H9 (cell line): ENCODE data around the gene CCDC92B. TPM values are rescaled to one million over a fixed set of nuclear protein-coding genes. Genes with fewer than 3 reads are reported as not detected.
"Not testable (repeated sequence)": the region's sequence is repeated elsewhere in the genome, so short reads cannot be mapped to it uniquely, and the experiment has no call there.

Experiments used
- DNase-seq: peaks from one replicate; pipeline ENCODE4 v3.0.0-alpha.2; 2017
- H2AFZ ChIP-seq: one replicate; pipeline ENCODE4 v1.6.1; 2013; ENCODE audit warnings: mild to moderate bottlenecking, low read length, control low read depth, moderate library complexity
- H2AK5ac ChIP-seq: 2 replicates; pipeline ENCODE4 v1.6.1; 2013; ENCODE audit warnings: low read length, control low read depth, mixed read lengths; ENCODE audit not compliant: insufficient read length
- H2BK120ac ChIP-seq: one replicate; pipeline ENCODE4 v1.6.1; 2013; ENCODE audit warnings: low read depth, mild to moderate bottlenecking, low read length, control low read depth, inconsistent platforms; ENCODE audit not compliant: poor library complexity, severe bottlenecking
- H2BK12ac ChIP-seq: 2 replicates; pipeline ENCODE4 v1.6.1; 2013; ENCODE audit warnings: low read length, control low read depth, mixed read lengths, low read depth; ENCODE audit not compliant: insufficient read length
- H2BK15ac ChIP-seq: 2 replicates; pipeline ENCODE4 v1.6.1; 2013; ENCODE audit warnings: low read depth, low read length, control low read depth
- H2BK20ac ChIP-seq: one replicate; pipeline ENCODE4 v1.6.1; 2013; ENCODE audit warnings: low read depth, mild to moderate bottlenecking, low read length, control low read depth, inconsistent platforms; ENCODE audit not compliant: poor library complexity, severe bottlenecking
- H2BK5ac ChIP-seq: 2 replicates; pipeline ENCODE4 v1.6.1; 2013; ENCODE audit warnings: low read length, control low read depth, mixed read lengths; ENCODE audit not compliant: insufficient read length
- H3K14ac ChIP-seq: 2 replicates; pipeline ENCODE4 v1.6.1; 2013; ENCODE audit warnings: low read length, control low read depth; ENCODE audit not compliant: insufficient read depth
- H3K18ac ChIP-seq: 2 replicates; pipeline ENCODE4 v1.6.1; 2013; ENCODE audit warnings: low read depth, mild to moderate bottlenecking, mixed read lengths, low read length, control low read depth; ENCODE audit not compliant: insufficient read length
- H3K23ac ChIP-seq: 2 replicates; pipeline ENCODE4 v1.6.1; 2013; ENCODE audit warnings: low read length, control low read depth, mixed read lengths, low read depth; ENCODE audit not compliant: insufficient read length
- H3K23me2 ChIP-seq: 2 replicates; pipeline ENCODE4 v1.6.1; 2013; ENCODE audit warnings: low read depth, mild to moderate bottlenecking, mixed read lengths, low read length, control low read depth; ENCODE audit not compliant: insufficient read length, poor library complexity, severe bottlenecking
- H3K27ac ChIP-seq: 2 replicates; pipeline ENCODE4 v1.5.1; 2013; ENCODE audit warnings: low read length, control low read depth, mixed read lengths, low read depth; ENCODE audit not compliant: insufficient read length
- H3K27me3 ChIP-seq: 2 replicates; pipeline ENCODE4 v1.6.1; 2013; ENCODE audit warnings: low read length, control low read depth, inconsistent platforms; ENCODE audit not compliant: insufficient read depth
- H3K4ac ChIP-seq: 2 replicates; pipeline ENCODE4 v1.6.1; 2013; ENCODE audit warnings: low read depth, mild to moderate bottlenecking, control low read depth, inconsistent platforms, low read length, moderate library complexity
- H3K4me1 ChIP-seq: 2 replicates; pipeline ENCODE4 v1.6.1; 2013; ENCODE audit warnings: low read length, control low read depth, inconsistent platforms; ENCODE audit not compliant: insufficient read depth
- H3K4me2 ChIP-seq: 2 replicates; pipeline ENCODE4 v1.6.1; 2013; ENCODE audit warnings: low read length, control low read depth, mixed read lengths; ENCODE audit not compliant: insufficient read length, insufficient read depth
- H3K56ac ChIP-seq: 2 replicates; pipeline ENCODE4 v1.6.1; 2013; ENCODE audit warnings: low read depth, mild to moderate bottlenecking, mixed read lengths, low read length, control low read depth; ENCODE audit not compliant: insufficient read length
- H3K79me1 ChIP-seq: 2 replicates; pipeline ENCODE4 v1.6.1; 2013; ENCODE audit warnings: low read depth, mild to moderate bottlenecking, moderate library complexity, low read length, control low read depth, inconsistent platforms; ENCODE audit not compliant: insufficient read depth, poor library complexity, severe bottlenecking
- H3K79me2 ChIP-seq: 2 replicates; pipeline ENCODE4 v1.6.1; 2013; ENCODE audit warnings: low read length, control low read depth, inconsistent platforms; ENCODE audit not compliant: insufficient read depth
- H3K9ac ChIP-seq: 2 replicates; pipeline ENCODE4 v1.6.1; 2013; ENCODE audit warnings: low read length, control low read depth, mixed read lengths; ENCODE audit not compliant: insufficient read length; ENCODE audit errors: extremely low read depth
- H3K9me3 ChIP-seq: one replicate; pipeline ENCODE4 v1.6.1; 2013; ENCODE audit warnings: low read depth, low read length, inconsistent platforms; ENCODE audit not compliant: control insufficient read depth
- H3T11ph ChIP-seq: one replicate; pipeline ENCODE4 v1.6.1; 2013; ENCODE audit warnings: mild to moderate bottlenecking, low read length, control low read depth, inconsistent platforms
- H4K20me1 ChIP-seq: one replicate; pipeline ENCODE4 v1.6.1; 2013; ENCODE audit not compliant: control insufficient read depth, insufficient read length, insufficient read depth
- H4K5ac ChIP-seq: 2 replicates; pipeline ENCODE4 v1.6.1; 2013; ENCODE audit warnings: low read depth, mild to moderate bottlenecking, mixed read lengths, low read length, control low read depth; ENCODE audit not compliant: insufficient read length
- H4K8ac ChIP-seq: replicated peaks from 2 replicates; pipeline ENCODE4 v1.6.1; 2013; ENCODE audit warnings: low read length, control low read depth, mixed read lengths, low read depth; ENCODE audit not compliant: insufficient read length
- H4K91ac ChIP-seq: 2 replicates; pipeline ENCODE4 v1.6.1; 2013; ENCODE audit warnings: low read depth, mild to moderate bottlenecking, moderate library complexity, mixed read lengths, low read length, control low read depth; ENCODE audit not compliant: insufficient read length
- H3K27ac Mint-ChIP-seq, 3 experiments: 2 replicates in 2 of 3; 3 replicates in 1 of 3; pipeline ENCODE4 v1.8.0; 2020 to 2021; ENCODE audit warnings: mixed read lengths in 3 of 3, mild to moderate bottlenecking in 1 of 3, moderate library complexity in 1 of 3
- H3K27me3 Mint-ChIP-seq: 2 replicates; pipeline ENCODE4 v1.8.0; 2021; ENCODE audit warnings: low read depth, mild to moderate bottlenecking, moderate library complexity, mixed read lengths
- H3K36me3 Mint-ChIP-seq, 3 experiments: 2 replicates in 2 of 3; 3 replicates in 1 of 3; pipeline ENCODE4 v1.8.0; 2020 to 2021; ENCODE audit warnings: low read depth in 3 of 3, mixed read lengths in 3 of 3; ENCODE audit not compliant: insufficient read depth in 1 of 3
- H3K4me1 Mint-ChIP-seq, 2 experiments: 2 replicates each; pipeline ENCODE4 v1.8.0; 2020; ENCODE audit warnings: mixed read lengths in 2 of 2
- H3K4me3 Mint-ChIP-seq, 2 experiments: 2 replicates in 1 of 2; 3 replicates in 1 of 2; pipeline ENCODE4 v1.8.0; 2020 to 2021; ENCODE audit warnings: mild to moderate bottlenecking in 2 of 2, mixed read lengths in 2 of 2, moderate library complexity in 1 of 2
- H3K9me3 Mint-ChIP-seq, 2 experiments: 2 replicates in 1 of 2; 3 replicates in 1 of 2; pipeline ENCODE4 v1.8.0; 2020; ENCODE audit warnings: mild to moderate bottlenecking in 2 of 2, mixed read lengths in 2 of 2, moderate library complexity in 1 of 2
- WGBS: extraction: QIAGEN DNeasy Blood & Tissue Kit; methylation state at CpG from one replicate; pipeline ENCODE4 v1.1.7; 2013; ENCODE audit warnings: missing lambda C conversion rate, low lambda C conversion rate, mixed read lengths; ENCODE audit not compliant: insufficient read length; ENCODE audit errors: extremely low coverage; 5-methylcytosine and 5-hydroxymethylcytosine counted together
- total RNA-seq: library from RNA; stranded (reverse); gene quantifications from 2 replicates; pipeline ENCODE4 v1.2.1, GENCODE V29; 2021
- TF ChIP-seq, protein P1 (sequence below): fragments of 200-600 bp; sonication (generic); conservative IDR thresholded peaks from 3 replicates; pipeline ENCODE4 v1.8.0; 2021; ENCODE audit warnings: antibody characterized with exemption, mild to moderate bottlenecking

The CCDC92B gene
- total RNA-seq, 1 experiment from 2014 or later, result 8.0 TPM

DNA sequence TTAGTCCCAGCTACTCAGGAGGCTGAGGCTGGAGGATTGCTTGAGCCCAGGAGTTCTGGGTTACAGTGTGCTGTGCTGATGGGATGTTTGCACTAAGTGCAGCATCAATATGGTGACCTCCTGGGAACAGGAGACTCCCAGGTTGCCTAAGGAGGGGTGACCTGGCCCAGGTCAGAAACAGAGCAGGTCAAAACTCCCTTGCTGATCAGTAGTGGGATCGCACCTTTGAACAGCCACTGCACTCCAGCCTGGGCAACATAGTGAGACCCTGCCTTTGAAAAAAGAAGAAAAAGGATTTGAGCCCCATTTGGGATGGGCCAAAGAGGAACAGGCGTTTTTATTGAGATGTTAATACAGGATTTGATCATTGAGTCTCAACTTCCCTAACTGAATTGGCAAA lies 68.5 kb downstream of the CCDC92B start:
- Histone ChIP-seq H2BK20ac (no peak overlapping the region), H3K9ac (no peak overlapping the region), H4K5ac (no peak overlapping the region), H3K79me2 (no peaks in the 10 kb centered on the region; the same call in 1 of the 2 replicates), H4K20me1 (no peaks in the 10 kb centered on the region), H3T11ph (no peak overlapping the region), H3K4me1 (no peaks in the 10 kb centered on the region), H3K4me2 (no peak overlapping the region), H3K79me1 (no peaks in the 10 kb centered on the region), H3K23me2 (no peaks in the 10 kb centered on the region), H2BK120ac (no peak overlapping the region), H3K14ac (no peak overlapping the region), H3K27me3 (no peaks in the 10 kb centered on the region), H4K91ac (no peak overlapping the region), H2AK5ac (no peak overlapping the region), H3K9me3 (no peaks in the 10 kb centered on the region), H2BK5ac (no peak overlapping the region), H3K18ac (no peak overlapping the region), H2AFZ (no peak overlapping the region), H3K27ac (no peak overlapping the region), H4K8ac (peak overlapping the region; percentile 67), H2BK15ac (no peak overlapping the region), H2BK12ac (no peak overlapping the region), H3K4ac (no peak overlapping the region), H3K23ac (no peak overlapping the region), H3K56ac (no peak overlapping the region)
- no CpG with 5 or more reads among the region's 2 CpGs for WGBS
- Mint-ChIP-seq H3K9me3 (no peaks in the 10 kb centered on the region), H3K36me3 (peaks cover 24 to 76% (median 60%) of the 10 kb centered on the region in 3 experiments; a peak in 6 of 7 replicates), H3K27ac (no peak overlapping the region), H3K27me3 (no peaks in the 10 kb centered on the region), H3K4me1 (peaks cover 4 to 9% of the 10 kb centered on the region in 2 experiments; a peak in 2 of 4 replicates), H3K4me3 (no peak overlapping the region)
- no peak for DNase-seq
- TF ChIP-seq, protein P1, sequence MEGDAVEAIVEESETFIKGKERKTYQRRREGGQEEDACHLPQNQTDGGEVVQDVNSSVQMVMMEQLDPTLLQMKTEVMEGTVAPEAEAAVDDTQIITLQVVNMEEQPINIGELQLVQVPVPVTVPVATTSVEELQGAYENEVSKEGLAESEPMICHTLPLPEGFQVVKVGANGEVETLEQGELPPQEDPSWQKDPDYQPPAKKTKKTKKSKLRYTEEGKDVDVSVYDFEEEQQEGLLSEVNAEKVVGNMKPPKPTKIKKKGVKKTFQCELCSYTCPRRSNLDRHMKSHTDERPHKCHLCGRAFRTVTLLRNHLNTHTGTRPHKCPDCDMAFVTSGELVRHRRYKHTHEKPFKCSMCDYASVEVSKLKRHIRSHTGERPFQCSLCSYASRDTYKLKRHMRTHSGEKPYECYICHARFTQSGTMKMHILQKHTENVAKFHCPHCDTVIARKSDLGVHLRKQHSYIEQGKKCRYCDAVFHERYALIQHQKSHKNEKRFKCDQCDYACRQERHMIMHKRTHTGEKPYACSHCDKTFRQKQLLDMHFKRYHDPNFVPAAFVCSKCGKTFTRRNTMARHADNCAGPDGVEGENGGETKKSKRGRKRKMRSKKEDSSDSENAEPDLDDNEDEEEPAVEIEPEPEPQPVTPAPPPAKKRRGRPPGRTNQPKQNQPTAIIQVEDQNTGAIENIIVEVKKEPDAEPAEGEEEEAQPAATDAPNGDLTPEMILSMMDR, result no peak

DNA sequence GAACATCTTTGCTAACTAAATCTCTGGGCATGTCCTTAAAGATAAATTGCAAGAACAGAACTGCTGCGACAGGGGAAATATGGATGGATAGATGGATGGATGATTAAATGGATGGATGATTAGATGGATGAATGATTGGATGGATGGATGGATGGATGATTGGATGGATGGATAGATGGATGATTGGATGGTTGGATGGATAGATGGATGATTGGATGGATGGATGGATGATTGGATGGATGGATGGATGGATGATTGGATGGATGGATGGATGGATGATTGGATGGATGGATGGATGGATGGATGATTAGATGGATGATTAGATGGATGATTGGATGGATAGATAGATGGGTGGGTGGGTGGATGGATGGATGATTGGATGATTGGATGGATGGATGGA lies 70.2 kb downstream of the CCDC92B start:
- not testable (repeated sequence) for H2BK20ac ChIP-seq, H3T11ph ChIP-seq, H3K4me3 Mint-ChIP-seq, H3K4me1 Mint-ChIP-seq, H3K14ac ChIP-seq, H4K91ac ChIP-seq, H3K27ac ChIP-seq, H2BK12ac ChIP-seq, H3K79me2 ChIP-seq, H3K4ac ChIP-seq, H3K27ac Mint-ChIP-seq, DNase-seq, H3K27me3 Mint-ChIP-seq, H2AK5ac ChIP-seq, H2BK15ac ChIP-seq, H4K5ac ChIP-seq, H3K79me1 ChIP-seq, H3K27me3 ChIP-seq, H3K9me3 Mint-ChIP-seq, H3K23ac ChIP-seq, H2AFZ ChIP-seq, H2BK120ac ChIP-seq, H3K9me3 ChIP-seq, H3K4me2 ChIP-seq, H3K4me1 ChIP-seq, H3K9ac ChIP-seq, H4K20me1 ChIP-seq, H2BK5ac ChIP-seq, H3K56ac ChIP-seq, H4K8ac ChIP-seq, H3K18ac ChIP-seq, H3K23me2 ChIP-seq
- WGBS, result no CpG with 5 or more reads among the region's 1 CpG
- H3K36me3 Mint-ChIP-seq, result peaks cover 31 to 86% (median 75%) of the 10 kb centered on the region in 3 experiments
